Measurements from ENCODE around the gene PPY.
"Not testable (repeated sequence)": the region's sequence is repeated elsewhere in the genome, so short reads cannot be mapped to it uniquely, and the experiment has no call there.

Gene PPY

DNA sequence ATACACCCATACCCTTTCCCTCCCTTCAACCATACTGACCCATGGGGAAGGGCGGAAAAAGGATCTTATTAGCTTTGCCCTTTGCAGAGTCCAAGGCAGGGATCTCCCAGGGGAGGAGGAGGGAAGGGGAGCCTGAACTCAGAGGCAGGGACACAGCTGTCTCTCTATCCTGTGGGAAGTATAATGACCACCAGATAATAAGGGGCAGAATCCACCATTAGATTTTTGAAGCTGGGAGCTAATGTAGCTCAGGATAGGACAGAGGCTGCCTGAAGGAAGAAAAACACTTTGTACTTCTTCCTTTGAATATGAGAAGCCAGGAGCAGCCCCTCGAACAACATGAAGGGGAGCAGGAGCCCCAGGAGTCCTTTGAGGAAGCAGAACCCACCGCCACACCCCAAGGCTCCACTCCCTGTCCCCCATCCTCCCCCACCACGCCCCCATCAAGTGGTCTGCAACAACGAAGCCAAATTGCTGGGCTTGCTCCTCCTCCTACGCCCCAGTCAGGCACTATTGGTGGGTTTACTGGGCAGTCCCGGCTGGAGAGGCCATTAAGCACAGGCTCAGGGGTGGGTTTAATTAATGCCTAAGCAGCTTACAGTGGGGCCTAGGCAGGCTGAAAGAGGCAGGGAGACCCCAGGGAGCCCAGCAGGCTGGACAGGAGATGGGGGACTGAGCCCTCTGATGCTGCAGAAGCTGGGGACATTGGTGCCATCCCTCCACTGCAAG, 40.3 kb downstream of the PPY start:
- FAIRE-seq: no peak
- no peak for DNase-seq (ENCODE audit: insufficient read length, low spot score)
- TF ChIP-seq PAX5 (IDR thresholded peaks at IDR 0.05; ENCODE audit: insufficient read depth, low read length, severe bottlenecking) (no peak), POLR2A (IDR thresholded peaks at IDR 0.05; ENCODE audit: low read depth, low read length) (no peak), SPI1 (IDR thresholded peaks at IDR 0.05; ENCODE audit: low read depth, low read length) (no peak), POLR2AphosphoS5 (IDR thresholded peaks at IDR 0.05; ENCODE audit: low read depth, low read length) (no peak), POU2F2 (IDR thresholded peaks at IDR 0.05; ENCODE audit: low read depth, low read length) (no peak), TAF1 (IDR thresholded peaks at IDR 0.05; ENCODE audit: low read depth, low read length) (no peak)

DNA sequence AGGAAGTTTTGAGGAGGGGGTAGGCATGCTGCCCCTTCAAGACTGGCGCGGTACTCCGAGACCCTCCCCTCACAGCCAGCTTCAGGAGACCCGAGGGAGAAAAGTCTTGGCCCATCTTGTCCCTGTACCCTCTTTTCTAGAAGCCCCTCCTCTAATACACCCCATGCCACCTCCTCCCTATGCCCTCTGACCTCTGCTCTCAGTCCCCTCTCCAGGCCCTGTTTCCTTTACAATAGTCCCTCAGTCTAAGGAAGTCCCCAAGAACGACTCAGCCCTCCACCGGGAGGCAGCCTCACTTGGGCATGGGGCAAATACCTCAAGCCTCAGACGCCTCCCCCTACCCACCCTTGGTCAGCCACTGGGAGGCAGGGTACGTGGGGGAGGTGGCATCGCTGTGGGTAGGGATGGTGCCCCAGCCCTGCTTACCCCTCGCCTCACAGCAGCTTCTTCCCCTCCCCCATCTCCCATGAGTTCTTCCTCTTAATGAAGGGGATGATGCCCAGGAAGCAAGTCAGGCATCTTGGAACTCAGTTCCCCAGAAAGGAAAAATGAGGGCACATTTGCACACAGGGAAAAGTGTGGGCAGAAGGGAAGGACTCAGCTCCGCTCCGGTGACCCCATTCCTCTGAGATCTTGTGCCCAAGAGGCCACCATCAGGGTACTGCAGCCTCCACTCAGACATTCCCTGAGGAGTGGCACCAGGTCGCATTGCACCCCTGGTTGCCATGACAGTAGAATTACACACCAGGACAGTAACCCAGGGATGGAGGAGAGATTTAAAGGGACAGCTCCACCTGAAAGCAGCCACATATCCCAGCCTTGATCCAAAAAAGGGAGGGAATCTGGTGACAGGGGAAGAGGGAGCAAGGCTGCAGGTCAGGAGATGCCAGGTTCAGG, 41.2 kb downstream of the PPY start:
- DNase-seq (ENCODE audit: insufficient read length, low spot score) (no peak), FAIRE-seq (no peak)
- TF ChIP-seq PAX5 (IDR thresholded peaks at IDR 0.05; ENCODE audit: insufficient read depth, low read length, severe bottlenecking): no peak
- no peak for TF ChIP-seq SPI1 (IDR thresholded peaks at IDR 0.05; ENCODE audit: low read depth, low read length)
- no peak for TF ChIP-seq POLR2AphosphoS5 (IDR thresholded peaks at IDR 0.05; ENCODE audit: low read depth, low read length)
- TF ChIP-seq TAF1 (IDR thresholded peaks at IDR 0.05; ENCODE audit: low read depth, low read length): no peak
- TF ChIP-seq POU2F2 (IDR thresholded peaks at IDR 0.05; ENCODE audit: low read depth, low read length): no peak
- no peak for TF ChIP-seq POLR2A (IDR thresholded peaks at IDR 0.05; ENCODE audit: low read depth, low read length)

DNA sequence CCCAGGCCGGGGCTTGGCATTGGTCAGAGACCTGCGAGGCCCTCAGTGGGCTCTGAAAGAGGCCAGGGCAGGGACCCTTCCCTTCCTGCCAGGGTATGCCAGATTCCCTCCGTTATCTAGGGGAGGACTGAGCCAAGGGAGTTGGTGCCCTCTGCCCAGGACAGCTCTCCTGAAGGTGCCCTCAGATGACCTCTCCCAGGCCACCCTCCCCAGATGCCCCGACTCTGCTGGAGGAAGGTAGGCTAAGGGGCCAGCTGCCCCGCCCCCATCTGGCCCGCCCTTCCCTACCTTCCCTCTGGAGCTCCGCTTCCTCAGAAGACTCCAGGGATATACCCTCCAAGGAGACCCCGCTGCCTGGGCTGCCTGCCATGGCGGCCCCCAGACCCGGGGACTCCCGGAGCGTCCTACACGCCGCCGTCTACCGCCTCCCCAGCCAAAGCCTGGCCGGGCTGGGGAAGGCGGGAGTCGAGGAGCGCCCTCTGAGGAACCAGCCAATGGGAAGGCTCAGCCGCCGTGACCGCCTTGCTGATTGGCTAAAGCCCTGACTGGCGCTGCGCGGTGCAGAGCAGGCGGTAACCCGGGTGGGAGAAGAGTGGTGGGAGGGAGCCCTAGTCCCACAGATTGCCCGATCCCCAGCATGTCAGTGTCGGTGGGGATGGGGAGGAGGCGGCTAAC, 42.0 kb downstream of the PPY start:
- TF ChIP-seq POLR2A (IDR thresholded peaks at IDR 0.05; ENCODE audit: low read depth, low read length) (no peak), SPI1 (IDR thresholded peaks at IDR 0.05; ENCODE audit: low read depth, low read length) (no peak), TAF1 (IDR thresholded peaks at IDR 0.05; ENCODE audit: low read depth, low read length) (no peak), POLR2AphosphoS5 (IDR thresholded peaks at IDR 0.05; ENCODE audit: low read depth, low read length) (no peak), POU2F2 (IDR thresholded peaks at IDR 0.05; ENCODE audit: low read depth, low read length) (no peak), PAX5 (IDR thresholded peaks at IDR 0.05; ENCODE audit: insufficient read depth, low read length, severe bottlenecking) (no peak)
- FAIRE-seq (peak; percentile 41), DNase-seq (ENCODE audit: insufficient read length, low spot score) (peak; percentile 88)

DNA sequence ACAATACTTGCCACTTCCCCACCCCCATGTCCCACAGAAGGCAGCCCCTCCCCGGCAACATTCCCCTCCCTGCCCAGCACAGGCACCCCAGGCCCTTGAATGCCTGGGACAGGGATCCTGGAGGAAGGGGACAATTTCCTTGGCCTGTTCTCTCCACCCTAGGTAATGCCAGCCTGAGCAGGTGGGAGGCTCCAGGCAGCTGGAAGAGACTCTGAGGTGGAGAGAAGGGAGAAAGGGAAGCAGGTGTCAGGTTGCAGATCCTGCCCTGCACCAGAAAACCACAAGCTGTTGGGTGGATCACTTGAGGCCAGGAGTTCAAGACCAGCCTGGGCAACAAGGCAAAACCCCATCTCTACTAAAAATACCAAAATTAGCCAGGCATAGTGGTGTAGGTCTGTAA, 43.8 kb downstream of the PPY start:
- DNase-seq (ENCODE audit: insufficient read length, low spot score) (no peak), FAIRE-seq (no peak)
- TF ChIP-seq TAF1 (IDR thresholded peaks at IDR 0.05; ENCODE audit: low read depth, low read length) (no peak), POLR2A (IDR thresholded peaks at IDR 0.05; ENCODE audit: low read depth, low read length) (no peak), POU2F2 (IDR thresholded peaks at IDR 0.05; ENCODE audit: low read depth, low read length) (no peak), POLR2AphosphoS5 (IDR thresholded peaks at IDR 0.05; ENCODE audit: low read depth, low read length) (no peak), SPI1 (IDR thresholded peaks at IDR 0.05; ENCODE audit: low read depth, low read length) (no peak), PAX5 (IDR thresholded peaks at IDR 0.05; ENCODE audit: insufficient read depth, low read length, severe bottlenecking) (no peak)

DNA sequence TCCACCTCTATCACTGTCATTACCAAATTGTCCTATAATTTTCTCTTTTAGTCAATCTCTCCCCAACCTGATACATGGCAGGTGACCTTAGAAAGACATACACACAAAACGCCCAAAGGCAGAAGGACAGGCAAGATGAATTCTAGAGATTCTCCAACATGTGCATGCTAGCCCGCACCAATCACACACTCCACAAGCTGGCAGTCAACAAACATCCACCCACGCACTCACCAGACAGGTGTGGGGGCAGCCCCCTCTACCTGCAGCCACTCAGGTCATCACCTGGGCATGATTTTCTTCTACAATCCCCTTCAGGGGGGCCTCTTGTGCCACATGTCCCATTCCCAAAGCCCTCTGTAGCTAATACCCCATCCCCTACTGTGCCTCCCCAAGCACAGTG, 44.4 kb downstream of the PPY start:
- TF ChIP-seq TAF1 (IDR thresholded peaks at IDR 0.05; ENCODE audit: low read depth, low read length) (no peak), POLR2AphosphoS5 (IDR thresholded peaks at IDR 0.05; ENCODE audit: low read depth, low read length) (no peak), SPI1 (IDR thresholded peaks at IDR 0.05; ENCODE audit: low read depth, low read length) (no peak), PAX5 (IDR thresholded peaks at IDR 0.05; ENCODE audit: insufficient read depth, low read length, severe bottlenecking) (no peak), POU2F2 (IDR thresholded peaks at IDR 0.05; ENCODE audit: low read depth, low read length) (no peak), POLR2A (IDR thresholded peaks at IDR 0.05; ENCODE audit: low read depth, low read length) (no peak)
- no peak for DNase-seq (ENCODE audit: insufficient read length, low spot score)
- FAIRE-seq: no peak

DNA sequence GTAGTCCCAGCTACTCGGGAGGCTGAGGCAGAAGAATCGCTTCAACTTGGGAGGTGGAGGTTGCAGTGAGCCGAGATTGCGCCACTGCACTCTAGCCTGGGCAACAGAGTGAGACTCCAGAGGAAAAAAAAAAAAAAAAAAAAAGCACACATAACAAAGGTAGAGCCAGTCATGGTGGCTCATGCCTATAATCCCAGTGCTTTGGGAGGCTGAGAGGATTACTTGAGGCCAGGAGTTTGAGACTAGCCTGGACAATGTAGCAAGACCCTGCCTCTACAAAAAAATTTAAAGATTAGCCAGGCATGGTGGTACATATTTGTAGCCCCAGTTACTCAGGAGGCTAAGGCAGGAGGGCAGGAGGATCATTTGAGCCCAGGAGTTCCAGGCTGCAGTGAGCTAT, 47.8 kb downstream of the PPY start:
- DNase-seq (ENCODE audit: insufficient read length, low spot score); FAIRE-seq: not testable (repeated sequence)

DNA sequence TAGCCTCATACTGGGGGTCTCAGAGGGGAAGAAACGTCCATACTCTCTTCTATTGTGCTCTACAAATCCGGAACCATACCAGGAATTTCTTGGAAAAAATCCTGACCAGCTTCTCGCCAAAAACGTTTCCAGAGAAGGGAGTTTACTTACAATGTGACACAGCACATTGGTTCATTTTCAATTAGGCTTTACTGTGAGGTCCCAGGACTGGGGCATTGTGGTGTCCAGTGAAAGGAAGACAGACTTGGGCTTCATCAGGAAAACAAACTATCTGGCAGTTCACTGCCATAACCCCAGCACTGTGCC, 49.7 kb downstream of the PPY start:
- TF ChIP-seq POU2F2 (IDR thresholded peaks at IDR 0.05; ENCODE audit: low read depth, low read length): no peak
- no peak for TF ChIP-seq POLR2A (IDR thresholded peaks at IDR 0.05; ENCODE audit: low read depth, low read length)
- TF ChIP-seq TAF1 (IDR thresholded peaks at IDR 0.05; ENCODE audit: low read depth, low read length): no peak
- TF ChIP-seq POLR2AphosphoS5 (IDR thresholded peaks at IDR 0.05; ENCODE audit: low read depth, low read length): no peak
- no peak for TF ChIP-seq SPI1 (IDR thresholded peaks at IDR 0.05; ENCODE audit: low read depth, low read length)
- no peak for TF ChIP-seq PAX5 (IDR thresholded peaks at IDR 0.05; ENCODE audit: insufficient read depth, low read length, severe bottlenecking)
- DNase-seq (ENCODE audit: insufficient read length, low spot score) (no peak), FAIRE-seq (no peak)

DNA sequence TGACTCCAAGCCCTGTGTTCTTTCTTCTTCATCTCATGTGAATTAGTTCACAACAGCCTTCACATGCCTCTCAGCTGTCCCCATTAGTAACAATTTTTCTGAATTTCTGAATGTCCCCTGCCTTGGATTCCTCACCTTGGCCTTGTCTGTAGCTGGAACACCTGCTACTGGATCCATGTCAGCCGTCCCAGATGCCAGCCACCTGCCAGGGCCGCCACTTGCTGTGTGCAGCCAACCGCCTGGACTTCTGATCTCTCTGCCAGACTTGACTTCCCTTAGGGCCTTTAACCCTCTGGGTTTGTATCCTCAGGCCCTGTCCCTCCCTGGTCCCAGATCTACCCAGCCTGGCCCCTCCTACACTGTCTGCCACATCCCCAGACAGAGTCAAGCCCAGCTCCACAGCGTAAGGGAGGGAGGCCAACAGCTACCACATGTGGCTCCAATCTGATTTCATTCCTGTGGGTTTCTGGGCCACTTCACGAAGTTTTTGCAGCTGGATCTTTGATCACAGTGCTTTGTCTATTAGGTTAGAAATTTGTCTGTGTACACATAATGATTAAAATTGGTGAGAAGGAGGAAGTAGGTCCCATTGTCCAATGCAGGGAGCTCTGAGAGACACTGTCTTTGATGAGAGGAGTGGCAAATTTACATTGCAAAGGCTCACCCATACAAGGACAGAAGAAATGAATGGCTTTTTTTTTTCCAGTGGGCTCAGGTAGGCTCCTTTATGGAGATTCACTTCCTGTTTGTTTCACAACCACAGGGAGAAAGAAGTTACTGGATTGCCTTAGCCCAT, 50.2 kb downstream of the PPY start:
- FAIRE-seq (no peak), DNase-seq (ENCODE audit: insufficient read length, low spot score) (no peak)
- TF ChIP-seq POU2F2 (IDR thresholded peaks at IDR 0.05; ENCODE audit: low read depth, low read length): no peak
- no peak for TF ChIP-seq SPI1 (IDR thresholded peaks at IDR 0.05; ENCODE audit: low read depth, low read length)
- TF ChIP-seq PAX5 (IDR thresholded peaks at IDR 0.05; ENCODE audit: insufficient read depth, low read length, severe bottlenecking): no peak
- TF ChIP-seq POLR2AphosphoS5 (IDR thresholded peaks at IDR 0.05; ENCODE audit: low read depth, low read length): no peak
- TF ChIP-seq POLR2A (IDR thresholded peaks at IDR 0.05; ENCODE audit: low read depth, low read length): no peak
- TF ChIP-seq TAF1 (IDR thresholded peaks at IDR 0.05; ENCODE audit: low read depth, low read length): no peak
